Thyroid gland (tissue), 4 donors: Measurements from ENCODE around the gene GPR156.

Experiments used
- POLR2A ChIP-seq, 2 donors: fragments of 450-650 bp; IDR thresholded peaks; one replicate each; pipeline ENCODE4 v1.6.1; 2017; ENCODE audit warnings: antibody characterized with exemption in 2 of 2, mild to moderate bottlenecking in 2 of 2, moderate library complexity in 1 of 2
- TF ChIP-seq, protein P1 (sequence below), 6 experiments: fragments of 200-600 bp in 3 of 6; fragments of 450-650 bp in 3 of 6; sonication (generic) in 3 of 6; IDR thresholded peaks; one replicate each; pipeline ENCODE4 v1.5.1; 2016 to 2019; ENCODE audit warnings: antibody characterized with exemption in 6 of 6, mild to moderate bottlenecking in 2 of 6, inconsistent platforms in 1 of 6, moderate library complexity in 1 of 6

DNA sequence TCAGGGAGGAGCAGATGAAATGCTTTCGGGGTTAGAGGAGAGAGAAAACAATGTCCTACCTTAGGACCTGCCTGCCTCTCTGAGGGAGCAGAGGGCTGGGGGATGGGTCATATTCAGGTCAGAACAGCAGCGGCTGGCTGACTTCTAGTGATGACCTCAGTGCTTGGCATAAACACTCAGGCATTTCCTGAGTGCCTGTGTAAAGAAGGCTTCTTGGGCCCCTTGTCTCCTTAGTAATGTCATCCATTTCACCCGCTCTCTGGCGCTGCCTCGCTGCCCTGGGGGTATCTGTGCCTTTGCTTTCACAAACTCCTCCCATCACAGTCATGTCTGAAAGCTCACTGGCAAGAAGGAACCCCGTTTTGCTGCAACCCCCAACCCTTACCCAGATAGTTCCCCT, 107.9 kb downstream of the GPR156 start:
- TF ChIP-seq, protein P1, sequence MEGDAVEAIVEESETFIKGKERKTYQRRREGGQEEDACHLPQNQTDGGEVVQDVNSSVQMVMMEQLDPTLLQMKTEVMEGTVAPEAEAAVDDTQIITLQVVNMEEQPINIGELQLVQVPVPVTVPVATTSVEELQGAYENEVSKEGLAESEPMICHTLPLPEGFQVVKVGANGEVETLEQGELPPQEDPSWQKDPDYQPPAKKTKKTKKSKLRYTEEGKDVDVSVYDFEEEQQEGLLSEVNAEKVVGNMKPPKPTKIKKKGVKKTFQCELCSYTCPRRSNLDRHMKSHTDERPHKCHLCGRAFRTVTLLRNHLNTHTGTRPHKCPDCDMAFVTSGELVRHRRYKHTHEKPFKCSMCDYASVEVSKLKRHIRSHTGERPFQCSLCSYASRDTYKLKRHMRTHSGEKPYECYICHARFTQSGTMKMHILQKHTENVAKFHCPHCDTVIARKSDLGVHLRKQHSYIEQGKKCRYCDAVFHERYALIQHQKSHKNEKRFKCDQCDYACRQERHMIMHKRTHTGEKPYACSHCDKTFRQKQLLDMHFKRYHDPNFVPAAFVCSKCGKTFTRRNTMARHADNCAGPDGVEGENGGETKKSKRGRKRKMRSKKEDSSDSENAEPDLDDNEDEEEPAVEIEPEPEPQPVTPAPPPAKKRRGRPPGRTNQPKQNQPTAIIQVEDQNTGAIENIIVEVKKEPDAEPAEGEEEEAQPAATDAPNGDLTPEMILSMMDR (IDR thresholded peaks at IDR 0.05) = no peak
- peak in 1 of 2 donors; percentile 34 for TF ChIP-seq POLR2A (IDR thresholded peaks at IDR 0.05)
